Activated naive CD4-positive, alpha-beta T cell treated with anti-CD3 and anti-CD28 coated beads, Interleukin-2, amount 50 U/mL, for 72 hours (primary cell): ENCODE measurements around the gene NAT10. TPM values are rescaled to one million over a fixed set of nuclear protein-coding genes. Genes with fewer than 3 reads are reported as not detected.
A peak's percentile ranks its signal among the peaks of the same experiment; 100 is the strongest.
"Not testable (repeated sequence)": the region's sequence is repeated elsewhere in the genome, so short reads cannot be mapped to it uniquely, and the experiment has no call there.

ENCODE experiments used
- ATAC-seq, 2 donors: fragments of 150-1000 bp; cut with Tn5 transposase; 2 replicates each; pipeline ENCODE4 v1.10.0; 2021; ENCODE audit warnings: mild to moderate bottlenecking in 2 of 2, moderate library complexity in 2 of 2
- DNase-seq, 2 donors: peaks; one replicate each; pipeline ENCODE4 v3.0.0; 2021 to 2022; ENCODE audit warnings: low spot score in 2 of 2
- H3K27ac Mint-ChIP-seq, 2 donors: one replicate each; pipeline ENCODE4 v1.8.0; 2022; ENCODE audit warnings: mild to moderate bottlenecking in 2 of 2, mixed read lengths in 2 of 2
- H3K36me3 Mint-ChIP-seq, 2 donors: one replicate each; pipeline ENCODE4 v1.8.0; 2022; ENCODE audit warnings: mixed read lengths in 2 of 2
- H3K9me3 Mint-ChIP-seq, 2 donors: one replicate each; pipeline ENCODE4 v1.8.0; 2022; ENCODE audit warnings: mixed read lengths in 2 of 2
- total RNA-seq, 2 donors: library from RNA; stranded (reverse); gene quantifications; one replicate each; pipeline ENCODE4 v1.2.3, GENCODE V29; 2022

Gene NAT10
- 100 to 1,000 TPM in 1 of 2 donors, 10 to 100 TPM in 1; 53.9 to 154 TPM for total RNA-seq

DNA sequence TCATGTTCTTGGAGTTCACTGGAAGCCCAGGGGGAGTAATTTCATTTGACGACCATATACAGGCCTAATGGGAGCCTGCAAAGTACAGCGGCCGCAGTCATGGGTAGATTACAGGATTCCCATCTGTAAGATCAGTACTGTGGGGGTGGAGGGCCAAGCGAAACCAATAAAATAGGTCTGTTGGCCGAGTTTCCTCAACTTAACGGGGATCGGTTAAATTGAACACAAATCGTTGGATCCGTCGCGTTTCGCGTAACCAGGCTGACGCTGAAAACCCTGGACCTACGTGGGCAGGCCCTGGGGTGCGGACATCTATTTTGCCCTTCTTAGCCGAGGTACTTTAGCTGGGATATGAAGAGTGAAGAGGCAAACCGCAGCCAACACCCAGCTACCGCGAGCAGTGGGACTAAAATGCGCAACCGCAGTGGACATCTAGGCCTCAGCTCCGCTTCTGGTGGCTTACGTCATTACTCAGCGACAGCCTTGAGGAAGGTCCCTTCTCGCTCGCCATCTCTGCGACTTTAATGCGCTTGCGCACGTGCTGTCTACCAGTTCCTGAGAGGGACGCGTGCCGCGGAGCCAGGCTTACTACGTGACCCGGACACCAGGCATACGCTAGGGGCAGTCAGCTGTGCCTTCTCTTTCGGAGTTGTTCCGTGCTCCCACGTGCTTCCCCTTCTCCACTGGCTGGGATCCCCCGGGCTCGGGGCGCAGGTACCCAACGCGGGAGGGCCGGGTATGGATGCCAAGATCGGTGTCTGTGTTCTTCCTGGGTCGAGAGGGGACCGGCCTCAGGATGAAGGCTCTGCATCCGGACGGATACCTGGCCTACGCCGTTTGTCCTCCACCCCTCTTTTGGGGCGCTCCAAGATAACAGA, at the start of gene NAT10:
NAT10 (plus strand) TSS at position 551 of the 878 bp plus-strand sequence. CDS start 2,597 bp downstream, outside the sequence.
- peak within 1 kb of the TSS; percentile 99 for H3K27ac Mint-ChIP-seq
- DNase-seq (peak; percentile 91 to 98), ATAC-seq (peak; percentile 94 to 96)
- no peaks in the 10 kb centered on the region for H3K9me3 Mint-ChIP-seq
- H3K36me3 Mint-ChIP-seq: peaks cover 27 to 28% of the 10 kb centered on the region in 2 donors

DNA sequence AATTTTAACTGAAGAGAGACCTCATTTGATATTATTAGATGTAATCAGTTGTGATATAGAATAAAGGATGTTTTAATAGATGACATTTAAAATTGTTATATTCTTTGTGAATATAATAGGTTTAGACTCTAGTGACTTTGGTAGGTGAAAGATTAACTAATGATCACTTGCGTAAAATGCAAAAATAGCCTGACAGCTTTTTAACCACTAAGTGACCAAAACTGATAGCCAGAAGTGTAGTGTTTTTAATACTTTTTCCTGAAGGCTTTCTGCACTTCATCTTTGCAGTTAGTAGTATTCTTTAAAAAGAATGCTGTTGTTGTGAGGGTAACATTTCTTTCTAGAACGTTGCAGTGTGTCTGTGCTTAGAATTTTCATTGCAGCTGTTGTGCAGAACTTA, 48.8 kb upstream of the NAT10 start:
- Mint-ChIP-seq H3K36me3 (peaks cover 17 to 38% of the 10 kb centered on the region in 2 donors), H3K27ac (no peak overlapping the region), H3K9me3 (no peaks in the 10 kb centered on the region)
- no peak for DNase-seq
- no peak for ATAC-seq

DNA sequence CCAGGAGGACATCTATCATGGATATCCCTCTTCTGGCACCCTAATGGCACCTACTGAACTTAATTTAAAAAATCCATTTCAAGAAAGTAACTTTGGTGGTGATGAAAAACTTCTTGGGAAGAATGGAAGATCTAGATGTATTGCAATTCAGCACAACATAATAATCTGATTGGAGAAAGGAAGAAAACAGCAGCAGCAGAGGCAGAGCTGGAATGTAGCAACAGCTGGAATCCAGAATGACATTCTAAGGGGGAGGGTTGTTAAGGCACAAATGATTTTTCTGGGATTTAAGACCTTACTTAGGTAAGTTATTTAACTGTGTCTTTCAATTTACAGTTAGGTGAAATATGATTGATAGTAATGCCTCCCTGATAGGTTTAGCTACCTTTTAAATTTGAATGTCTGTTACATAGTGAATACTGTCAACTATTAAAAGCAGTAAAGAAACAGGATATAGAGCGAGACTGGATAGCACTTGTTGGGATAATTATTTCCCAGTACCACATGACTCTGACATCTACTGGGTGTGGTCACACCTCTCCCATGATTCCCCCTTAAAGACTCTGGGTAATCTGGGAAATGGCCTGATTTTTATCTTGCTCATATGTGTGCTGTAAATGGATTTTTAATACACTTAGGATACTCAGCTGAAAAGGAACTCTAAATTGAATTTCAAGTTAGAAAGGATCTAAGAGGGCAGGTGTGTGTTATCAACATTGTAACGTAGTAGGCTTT, 42.2 kb upstream of the NAT10 start:
- ATAC-seq: no peak
- no peaks in the 10 kb centered on the region for H3K9me3 Mint-ChIP-seq
- peaks cover 5 to 32% of the 10 kb centered on the region in 2 donors for H3K36me3 Mint-ChIP-seq
- H3K27ac Mint-ChIP-seq: no peak overlapping the region
- no peak for DNase-seq

DNA sequence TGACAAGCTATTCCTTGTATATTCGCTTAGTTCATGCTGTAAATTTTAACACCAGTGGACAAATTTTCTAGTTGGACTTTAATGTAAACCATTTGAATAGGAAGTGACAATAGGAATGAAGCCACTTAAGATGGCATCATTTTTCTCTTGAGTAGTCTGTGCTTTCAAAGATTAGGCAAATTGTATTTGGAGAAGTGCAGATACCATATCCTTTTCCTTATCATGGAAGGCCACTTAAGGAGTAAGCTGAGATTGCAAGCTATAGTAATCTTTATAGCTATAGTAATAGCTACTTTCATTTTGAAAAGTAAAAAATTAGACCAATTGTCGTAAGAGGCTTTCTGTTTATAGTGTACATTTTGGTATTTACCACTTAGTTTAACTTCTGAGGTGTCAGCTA, 41.1 kb upstream of the NAT10 start:
- ATAC-seq (no peak), DNase-seq (no peak)
- H3K27ac Mint-ChIP-seq: no peak overlapping the region
- H3K36me3 Mint-ChIP-seq: peaks cover 5 to 24% of the 10 kb centered on the region in 2 donors
- no peaks in the 10 kb centered on the region for H3K9me3 Mint-ChIP-seq

DNA sequence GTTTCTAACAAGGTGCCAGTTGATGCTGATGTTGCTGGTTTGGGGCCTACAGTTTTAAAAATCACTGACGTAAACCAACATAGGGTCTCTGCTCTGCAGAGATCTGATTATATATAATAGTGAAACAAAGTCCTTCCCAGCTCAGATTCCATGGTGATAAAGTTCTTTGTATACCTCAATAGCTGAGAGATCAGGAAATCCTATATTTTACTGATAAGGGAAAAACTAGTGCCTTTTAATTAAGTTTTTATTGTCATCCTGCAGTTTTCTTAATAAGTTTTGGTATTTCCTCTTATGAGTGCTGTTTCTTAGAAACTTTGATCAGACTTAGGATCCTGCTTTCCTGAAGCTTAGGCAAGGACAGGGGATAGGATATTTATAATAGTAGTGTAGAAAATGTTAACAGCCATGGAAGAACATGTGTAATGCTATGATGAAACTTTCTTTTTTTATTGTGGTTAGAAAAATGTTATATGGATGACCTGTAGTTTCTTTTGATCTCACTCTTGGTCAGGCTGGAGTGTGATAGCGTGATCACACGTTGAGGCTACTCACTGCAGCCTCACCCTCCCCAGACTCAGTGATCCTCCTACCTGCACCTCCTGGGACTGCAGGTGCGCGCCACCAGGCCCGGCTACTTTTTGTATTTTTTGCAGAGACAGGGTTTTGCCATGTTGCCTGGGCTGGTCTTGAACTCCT, 39.8 kb upstream of the NAT10 start:
- peaks cover 5 to 19% of the 10 kb centered on the region in 2 donors for H3K36me3 Mint-ChIP-seq
- DNase-seq: no peak
- peak; percentile 67 to 94 for ATAC-seq
- peak overlapping the region in 1 of 2 donors; percentile 81 for H3K27ac Mint-ChIP-seq
- no peaks in the 10 kb centered on the region for H3K9me3 Mint-ChIP-seq

DNA sequence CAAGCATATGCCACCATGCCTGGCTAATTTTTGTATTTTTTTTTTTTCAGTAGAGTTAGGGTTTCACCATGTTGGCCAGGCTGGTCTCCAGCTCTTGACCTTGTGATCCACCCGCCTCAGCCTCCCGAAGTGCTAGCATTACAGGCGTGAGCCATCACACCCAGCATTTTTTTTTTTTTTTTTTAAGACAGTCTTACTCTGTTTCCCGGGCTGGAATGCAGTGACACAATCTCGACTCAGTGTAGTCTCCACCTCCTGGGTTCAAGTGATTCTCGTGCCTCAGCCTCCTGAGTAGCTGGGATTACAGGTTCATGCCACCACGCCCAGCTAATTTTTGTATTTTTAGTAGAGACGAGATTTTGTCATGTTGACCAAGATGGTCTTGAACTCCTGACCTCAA, 38.7 kb upstream of the NAT10 start:
- DNase-seq, H3K9me3 Mint-ChIP-seq, ATAC-seq: not testable (repeated sequence)
- Mint-ChIP-seq H3K27ac (peak overlapping the region in 1 of 2 donors; percentile 81), H3K36me3 (peaks cover 5 to 19% of the 10 kb centered on the region in 2 donors)

DNA sequence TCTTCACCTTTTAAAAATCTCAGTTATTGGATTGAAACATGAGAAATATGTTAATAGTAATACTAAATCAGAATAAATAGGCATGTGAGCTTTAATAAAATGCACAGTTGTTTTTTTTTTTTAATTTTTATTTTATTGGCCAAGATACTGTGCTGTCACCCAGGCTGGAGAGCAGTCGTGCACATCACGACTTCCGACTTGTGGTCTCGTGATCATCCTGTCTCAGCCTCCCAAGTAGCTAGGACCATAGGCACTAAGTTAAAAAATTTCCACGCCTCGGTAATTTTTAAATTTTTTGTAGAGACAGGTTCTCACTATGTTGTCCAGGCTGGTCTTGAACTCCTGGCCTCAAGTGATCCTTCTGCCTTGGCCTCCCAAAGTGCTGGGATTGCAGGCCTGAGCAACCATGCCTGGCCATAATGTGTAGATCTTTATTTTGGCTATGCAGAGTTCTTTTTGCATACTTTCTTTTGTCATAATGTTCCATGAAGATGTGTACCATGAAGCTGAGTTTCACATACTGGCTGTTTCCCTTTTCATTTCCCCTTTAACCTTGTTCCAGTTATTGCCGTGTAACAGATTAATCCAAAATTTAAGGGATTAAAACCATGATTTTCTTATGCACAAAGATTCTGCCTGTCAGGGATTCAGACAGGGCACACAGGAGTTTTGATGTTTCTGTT, 37.9 kb upstream of the NAT10 start:
- DNase-seq (no peak), ATAC-seq (no peak)
- Mint-ChIP-seq H3K9me3 (no peaks in the 10 kb centered on the region), H3K36me3 (peaks cover 5 to 19% of the 10 kb centered on the region in 2 donors), H3K27ac (peak overlapping the region in 1 of 2 donors; percentile 81)

DNA sequence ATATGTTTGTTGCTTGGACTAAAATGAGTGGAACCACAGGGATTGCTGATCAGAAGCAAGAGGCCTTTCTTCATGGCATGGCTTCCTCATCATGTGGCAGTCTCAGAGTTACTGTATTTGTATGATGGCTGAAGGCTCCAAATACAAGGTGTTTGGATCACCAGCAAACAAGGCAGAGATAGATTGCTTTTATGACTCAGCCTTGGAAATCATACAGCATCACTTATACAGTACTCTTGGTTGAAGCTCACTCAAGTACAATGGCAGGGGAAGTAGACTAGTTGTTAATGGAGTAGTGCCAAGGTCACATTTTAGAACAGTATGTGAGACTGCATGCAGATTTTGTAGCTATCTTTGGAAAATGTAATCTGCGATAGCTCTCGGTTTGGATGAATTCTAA, 37.3 kb upstream of the NAT10 start:
- peaks cover 5 to 15% of the 10 kb centered on the region in 2 donors for H3K36me3 Mint-ChIP-seq
- DNase-seq (no peak), ATAC-seq (peak; percentile 16 to 57)
- H3K9me3 Mint-ChIP-seq: no peaks in the 10 kb centered on the region
- H3K27ac Mint-ChIP-seq: no peak overlapping the region

DNA sequence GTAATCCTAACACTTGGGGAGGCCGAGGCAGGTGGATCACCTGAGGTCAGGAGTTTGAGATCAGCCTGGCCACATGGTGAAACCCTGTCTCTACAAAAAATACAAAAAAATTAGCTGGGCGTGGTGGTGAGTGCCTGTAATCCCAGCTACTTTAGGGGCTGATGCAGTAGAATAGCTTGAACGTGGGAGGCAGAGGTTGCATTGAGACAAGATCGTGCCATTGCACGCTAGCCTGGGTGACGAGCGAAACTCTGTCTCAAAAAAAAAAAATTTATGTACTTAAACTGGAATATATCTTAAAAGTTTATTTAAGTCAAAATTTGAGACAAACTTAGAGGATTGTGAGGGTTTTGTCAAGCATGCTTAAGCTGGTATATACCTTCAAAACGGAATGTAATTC, 34.1 kb upstream of the NAT10 start:
- not testable (repeated sequence) for H3K36me3 Mint-ChIP-seq, H3K9me3 Mint-ChIP-seq, DNase-seq, ATAC-seq
- peak overlapping the region in 1 of 2 donors; percentile 84 for H3K27ac Mint-ChIP-seq

DNA sequence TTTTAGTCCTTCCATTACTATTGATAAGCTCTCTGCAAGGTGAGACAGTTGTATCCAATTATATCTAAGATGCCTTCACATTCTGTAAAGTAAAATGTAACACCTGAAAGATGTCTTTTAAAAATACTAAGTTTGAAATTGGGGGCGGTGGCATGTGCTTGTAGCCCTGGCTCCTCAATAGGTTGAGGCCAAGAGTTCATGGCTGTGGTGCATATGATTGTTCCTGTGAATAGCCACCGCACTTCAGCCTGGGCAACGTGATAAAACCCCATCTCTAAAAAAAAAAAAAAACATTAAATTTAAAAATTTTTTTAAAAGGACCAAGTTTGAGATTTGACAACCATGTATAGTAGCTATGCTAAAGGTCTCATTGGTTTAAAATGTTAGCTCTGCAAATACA, 33.4 kb upstream of the NAT10 start:
- Mint-ChIP-seq H3K9me3 (no peaks in the 10 kb centered on the region), H3K36me3 (peaks cover 5 to 7% of the 10 kb centered on the region in 2 donors), H3K27ac (no peak overlapping the region)
- ATAC-seq (no peak), DNase-seq (no peak)

DNA sequence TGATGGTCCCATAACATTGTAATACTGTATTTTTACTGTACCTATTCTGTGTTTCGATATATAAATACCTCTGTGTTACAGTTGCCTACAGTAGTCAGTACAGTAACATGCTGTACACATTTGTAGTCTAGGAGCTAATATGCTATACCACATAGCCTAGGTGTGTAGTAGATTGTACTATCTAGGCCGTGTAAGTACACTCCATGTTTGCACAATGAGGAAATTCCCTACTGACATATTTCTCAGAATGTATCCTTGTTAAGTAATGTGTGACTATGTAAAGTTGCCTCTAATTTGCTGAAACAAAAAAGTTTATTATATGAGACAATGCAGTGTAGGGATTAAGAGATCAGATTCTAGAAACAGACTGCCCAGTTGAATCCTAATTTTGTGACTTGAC, 32.6 kb upstream of the NAT10 start:
- Mint-ChIP-seq H3K36me3 (peaks cover 4 to 7% of the 10 kb centered on the region in 2 donors), H3K27ac (no peak overlapping the region), H3K9me3 (no peaks in the 10 kb centered on the region)
- ATAC-seq (no peak), DNase-seq (no peak)

DNA sequence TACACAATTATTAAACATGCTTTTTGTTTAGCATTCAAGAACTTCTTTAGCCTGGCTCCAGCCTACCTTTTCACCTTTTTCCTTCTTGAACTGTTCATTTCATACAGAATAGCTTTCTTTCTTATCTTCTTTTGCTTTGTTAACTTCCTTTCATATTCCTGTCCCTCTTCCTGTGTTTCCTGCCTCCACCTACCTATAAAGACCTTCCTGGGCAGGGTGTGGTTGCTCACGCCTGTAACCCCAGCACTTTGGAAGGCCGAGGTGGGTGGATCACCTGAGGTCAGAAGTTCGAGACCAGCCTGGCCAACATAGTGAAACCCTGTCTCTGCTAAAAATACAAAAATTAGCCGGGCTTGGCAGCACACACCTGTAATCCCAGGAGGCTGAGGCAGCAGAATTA, 31.0 kb upstream of the NAT10 start:
- H3K27ac Mint-ChIP-seq: peak overlapping the region in 1 of 2 donors; percentile 95

DNA sequence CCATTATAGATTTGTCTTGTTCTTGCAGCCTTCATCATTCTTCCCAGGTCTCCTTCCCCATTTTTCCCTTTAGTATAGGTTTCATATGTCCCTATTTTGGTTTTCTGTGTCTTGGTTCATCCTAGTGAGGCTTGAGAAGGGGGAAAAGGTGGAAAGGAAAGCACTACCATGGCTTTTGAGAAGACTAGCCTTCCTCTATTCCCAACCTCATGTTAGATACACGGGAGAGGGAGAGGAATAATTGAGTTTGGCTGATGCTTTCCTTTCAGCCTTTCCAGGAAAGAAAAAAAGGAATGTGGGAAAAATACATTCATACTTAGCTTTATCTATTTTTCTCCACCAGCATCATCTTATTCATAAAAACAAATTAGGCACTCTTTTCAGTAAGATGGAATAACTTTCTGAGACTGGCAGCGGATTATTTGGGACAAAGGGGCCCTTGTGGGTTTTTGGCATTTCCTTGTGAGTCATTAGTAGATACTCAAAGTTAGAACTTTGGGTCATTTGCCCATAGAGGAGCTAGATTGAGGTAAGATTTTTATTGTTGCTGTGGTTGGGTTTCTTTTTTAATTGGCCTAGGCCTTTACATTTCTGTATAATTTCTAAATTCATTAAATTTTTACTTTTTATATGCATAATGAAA, 30.1 kb upstream of the NAT10 start:
- ATAC-seq: no peak

More for the DNA sequence above, 31.0 kb upstream of the NAT10 start:
- no peaks in the 10 kb centered on the region for H3K9me3 Mint-ChIP-seq
- peaks cover 7% of the 10 kb centered on the region in 2 donors for H3K36me3 Mint-ChIP-seq
- DNase-seq (no peak), ATAC-seq (no peak)

DNA sequence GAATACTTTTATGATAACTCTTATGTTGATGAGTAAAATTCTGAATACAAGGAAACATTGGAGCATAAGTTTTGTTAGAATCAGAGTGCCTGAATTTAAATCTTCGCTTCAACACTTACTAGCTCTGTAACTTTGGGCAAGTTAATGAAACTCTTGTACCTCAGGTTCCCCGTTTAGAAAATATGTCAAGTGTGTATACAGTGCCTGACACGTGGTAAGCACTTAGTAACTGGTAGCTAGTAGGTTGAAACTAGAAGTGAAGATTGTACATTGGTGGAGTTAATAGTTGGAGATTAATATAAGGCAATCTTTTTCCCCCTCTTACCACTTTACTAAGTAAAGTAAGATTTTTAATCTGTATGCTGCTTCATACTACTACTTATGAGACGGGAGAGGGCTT, 24.8 kb upstream of the NAT10 start:
- ATAC-seq: no peak
- Mint-ChIP-seq H3K36me3 (peaks cover 29 to 30% of the 10 kb centered on the region in 2 donors), H3K27ac (no peak overlapping the region), H3K9me3 (no peaks in the 10 kb centered on the region)
- no peak for DNase-seq

More for the DNA sequence above, 30.1 kb upstream of the NAT10 start:
- no peaks in the 10 kb centered on the region for H3K9me3 Mint-ChIP-seq
- H3K36me3 Mint-ChIP-seq: peaks cover 7% of the 10 kb centered on the region in 2 donors
- peak overlapping the region in 1 of 2 donors; percentile 15 for H3K27ac Mint-ChIP-seq
- no peak for DNase-seq

DNA sequence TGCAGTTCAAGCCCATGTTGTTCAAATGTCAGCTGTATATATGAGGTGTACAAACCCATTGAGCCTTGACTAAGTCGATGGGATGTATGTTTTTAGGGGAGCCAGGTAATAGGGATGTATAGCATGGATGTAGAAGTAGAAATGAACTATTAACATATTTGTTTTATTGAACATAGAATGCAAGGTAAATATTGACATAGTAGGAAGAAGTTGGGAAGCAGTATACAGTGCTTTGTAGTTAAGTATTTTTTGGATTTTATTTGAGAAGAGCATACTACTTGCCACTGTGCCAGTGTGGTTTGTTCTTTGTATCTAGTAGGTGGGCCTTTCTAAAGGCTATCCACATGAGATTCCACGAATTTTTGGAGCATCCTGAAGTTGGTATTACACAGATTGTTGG, 20.8 kb upstream of the NAT10 start:
- peak overlapping the region in 1 of 2 donors; percentile 28 for H3K27ac Mint-ChIP-seq
- ATAC-seq (no peak), DNase-seq (no peak)
- H3K9me3 Mint-ChIP-seq: no peaks in the 10 kb centered on the region
- H3K36me3 Mint-ChIP-seq: peaks cover 28 to 37% of the 10 kb centered on the region in 2 donors
